Activated gamma-delta T cell treated with Interleukin-2 at 50 U/mL for 16 hours (primary cell): ENCODE data around the gene HSF5.

ENCODE experiments used
- DNase-seq: peaks from one replicate; pipeline ENCODE4 v3.0.0-alpha.2; 2020

The HSF5 gene

DNA sequence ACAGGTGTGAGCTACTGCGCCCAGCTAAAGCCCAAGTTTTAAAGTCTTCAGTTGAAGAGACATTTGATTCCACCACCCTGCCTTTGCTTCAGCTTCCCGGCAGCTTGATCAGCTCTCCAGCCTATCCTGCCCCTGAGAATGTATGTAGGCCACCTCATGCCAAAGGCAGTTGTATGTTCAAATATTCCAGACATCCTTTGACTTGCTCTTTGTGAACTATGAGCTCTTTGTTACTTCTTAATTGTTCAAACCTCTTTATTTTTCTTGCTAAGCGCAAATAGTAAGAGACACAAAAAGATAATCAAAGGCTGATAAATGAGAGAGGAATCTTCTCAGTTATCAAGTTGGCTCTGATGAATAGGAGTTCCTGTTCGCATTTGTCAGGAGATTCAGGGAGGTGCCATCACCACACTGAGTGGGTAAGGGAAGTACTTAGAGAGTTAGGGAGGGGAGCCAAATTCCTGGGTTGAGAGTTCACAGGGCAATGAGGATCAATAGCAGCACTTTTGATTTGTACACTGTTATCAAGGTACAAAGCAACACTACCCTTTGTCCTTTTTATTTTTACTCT, 104.2 kb downstream of the HSF5 start:
- DNase-seq, result no peak

DNA sequence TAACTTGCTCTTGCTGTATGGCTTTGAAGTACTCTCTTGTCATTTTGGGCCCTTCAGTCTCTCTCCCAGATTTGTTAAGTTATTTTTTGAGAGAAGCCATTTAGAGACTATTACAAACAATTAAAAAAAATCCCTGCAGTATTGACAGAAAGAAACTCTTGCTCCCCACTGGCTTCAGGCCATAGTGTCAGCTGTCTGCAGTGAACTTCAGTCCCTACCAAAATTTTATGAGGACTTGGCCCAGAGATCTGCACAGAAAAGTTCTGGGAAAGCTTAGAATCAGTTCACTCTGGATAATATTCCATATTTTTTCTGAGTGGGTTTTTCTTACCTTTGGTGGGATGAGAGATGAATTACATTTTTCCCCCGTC, 105.4 kb downstream of the HSF5 start:
- DNase-seq, result no peak

DNA sequence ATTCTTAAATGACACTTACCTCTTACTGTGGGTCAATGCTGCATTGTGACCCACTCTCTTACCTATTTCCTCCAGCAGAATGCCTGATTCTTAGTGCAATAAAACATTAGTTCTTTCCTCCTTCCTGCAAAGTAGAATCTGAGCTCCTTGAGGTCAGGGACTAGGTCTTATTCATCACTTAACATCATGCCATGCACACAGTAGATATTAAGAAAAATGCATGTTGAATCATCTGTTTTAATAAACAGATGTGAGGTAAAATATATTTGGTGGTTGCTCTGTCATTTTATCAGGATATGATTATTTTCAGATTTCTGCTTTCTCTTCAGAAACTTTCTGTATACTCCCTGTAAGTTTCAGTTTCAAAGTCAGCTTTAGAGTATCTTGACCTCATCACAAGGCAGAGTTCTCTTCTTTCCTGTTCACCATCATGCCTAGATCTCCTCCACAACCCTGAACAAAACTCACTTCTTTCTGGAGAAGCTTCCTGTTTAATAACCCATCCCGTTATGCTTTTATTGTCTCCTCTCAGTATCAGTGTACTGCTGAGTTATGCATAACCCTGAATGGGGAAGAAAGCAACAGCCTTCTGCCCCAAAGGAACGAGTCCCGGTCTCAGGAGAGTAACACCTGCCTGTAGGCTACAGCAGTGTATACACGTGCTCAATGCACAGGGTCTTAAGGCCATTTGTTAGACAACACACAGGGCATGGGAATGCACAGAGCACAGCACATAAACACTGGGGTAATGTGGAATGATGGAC, 105.9 kb downstream of the HSF5 start:
- no peak for DNase-seq

DNA sequence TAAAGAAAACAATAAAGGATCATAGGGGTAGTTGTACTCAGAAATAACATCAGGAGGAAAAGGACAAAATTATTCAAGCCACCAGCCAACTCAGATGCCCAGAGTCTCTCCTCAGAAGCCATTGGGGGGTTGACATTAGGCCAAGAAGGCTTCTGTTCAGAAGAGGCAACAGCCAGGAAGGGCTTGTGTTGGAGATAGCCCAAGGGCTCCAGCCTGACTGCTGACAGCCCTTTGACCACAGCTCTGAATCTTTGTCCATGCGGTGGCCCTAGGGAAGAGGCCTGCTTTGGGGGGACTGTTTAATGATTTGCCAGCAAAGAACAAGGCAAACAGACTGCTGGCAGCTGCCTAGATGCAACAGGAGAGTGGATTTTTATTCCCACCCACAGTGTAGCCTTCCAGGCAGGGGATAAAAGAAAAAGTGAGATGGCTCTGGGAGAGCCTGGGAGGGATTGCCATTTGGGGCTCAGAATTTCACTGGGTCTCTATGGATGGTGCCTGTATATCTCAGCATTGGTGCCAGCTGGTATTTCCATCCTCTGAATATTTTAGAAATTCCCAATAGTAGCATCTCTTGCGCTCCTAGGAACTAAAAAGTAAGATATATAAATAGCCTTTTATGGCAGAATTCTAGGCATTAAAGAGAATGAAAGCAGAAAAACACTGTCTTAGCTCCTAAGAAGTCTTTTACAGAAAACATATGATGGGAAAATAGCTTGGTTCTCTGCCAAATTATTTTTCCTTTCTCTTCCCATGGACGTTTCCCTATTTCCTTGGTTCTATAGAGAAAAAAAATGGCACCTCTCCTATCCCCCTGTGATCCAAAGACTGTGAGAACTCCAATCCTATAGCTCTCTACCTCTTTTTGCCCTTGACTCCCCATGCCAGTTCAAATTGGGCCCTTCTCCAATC, 106.8 kb downstream of the HSF5 start:
- no peak for DNase-seq

DNA sequence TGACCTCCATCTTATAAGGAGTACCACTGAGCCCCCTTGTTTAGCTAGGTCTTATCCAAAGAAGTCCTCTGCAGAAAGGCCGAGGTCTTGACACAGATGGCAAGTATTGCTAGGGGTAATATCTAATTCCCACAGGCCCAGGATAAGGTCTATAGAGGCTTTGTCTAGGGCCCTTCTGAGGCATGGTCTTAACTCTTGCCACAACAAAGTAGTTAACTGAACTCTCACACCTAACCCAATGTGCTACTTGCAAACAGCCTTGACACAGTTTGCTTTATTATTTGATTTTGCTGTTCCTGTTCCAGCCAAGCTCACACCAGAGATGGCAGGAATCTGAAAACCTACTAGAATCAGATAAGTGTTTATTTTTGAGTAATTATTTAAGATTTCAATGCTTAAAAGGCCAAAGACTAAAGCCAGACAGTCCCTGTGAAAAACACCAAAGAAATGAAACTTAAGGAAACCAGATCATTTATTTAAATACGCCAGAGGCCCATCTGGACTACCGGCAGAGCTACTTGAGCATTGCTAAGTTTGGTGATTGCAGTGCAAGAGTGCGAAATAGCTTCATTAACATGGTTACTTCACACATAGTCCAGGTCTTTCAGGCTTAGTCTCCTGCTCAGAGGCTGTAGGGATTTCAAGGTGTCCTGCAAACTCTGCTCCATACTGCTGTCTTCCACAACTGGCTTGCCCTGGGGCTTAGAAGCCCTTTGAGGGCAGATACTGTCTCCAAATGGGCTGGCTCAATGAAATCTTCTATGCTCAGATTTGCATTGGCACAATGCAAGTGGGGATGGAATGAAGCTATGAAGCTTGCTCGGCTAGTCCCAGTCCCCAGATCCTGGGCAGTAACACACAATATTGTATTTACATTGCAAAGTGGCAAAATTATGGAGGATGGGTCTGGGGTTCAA, 107.7 kb downstream of the HSF5 start:
- DNase-seq, result no peak

DNA sequence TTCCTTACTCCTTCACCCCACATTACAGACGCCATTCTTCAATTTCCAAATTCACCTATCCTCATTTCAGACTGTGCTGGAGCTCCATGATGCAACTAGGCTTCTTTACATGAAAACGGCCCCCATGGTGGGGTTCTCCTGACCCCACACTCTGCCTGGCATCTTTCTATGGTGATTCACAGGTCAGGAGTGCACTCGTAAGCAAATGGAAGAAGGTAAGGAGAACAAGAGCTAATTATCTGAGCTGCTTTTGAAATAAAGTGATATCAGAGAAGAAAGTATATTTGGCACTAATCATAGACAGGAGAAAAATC, 108.7 kb downstream of the HSF5 start:
- no peak for DNase-seq

DNA sequence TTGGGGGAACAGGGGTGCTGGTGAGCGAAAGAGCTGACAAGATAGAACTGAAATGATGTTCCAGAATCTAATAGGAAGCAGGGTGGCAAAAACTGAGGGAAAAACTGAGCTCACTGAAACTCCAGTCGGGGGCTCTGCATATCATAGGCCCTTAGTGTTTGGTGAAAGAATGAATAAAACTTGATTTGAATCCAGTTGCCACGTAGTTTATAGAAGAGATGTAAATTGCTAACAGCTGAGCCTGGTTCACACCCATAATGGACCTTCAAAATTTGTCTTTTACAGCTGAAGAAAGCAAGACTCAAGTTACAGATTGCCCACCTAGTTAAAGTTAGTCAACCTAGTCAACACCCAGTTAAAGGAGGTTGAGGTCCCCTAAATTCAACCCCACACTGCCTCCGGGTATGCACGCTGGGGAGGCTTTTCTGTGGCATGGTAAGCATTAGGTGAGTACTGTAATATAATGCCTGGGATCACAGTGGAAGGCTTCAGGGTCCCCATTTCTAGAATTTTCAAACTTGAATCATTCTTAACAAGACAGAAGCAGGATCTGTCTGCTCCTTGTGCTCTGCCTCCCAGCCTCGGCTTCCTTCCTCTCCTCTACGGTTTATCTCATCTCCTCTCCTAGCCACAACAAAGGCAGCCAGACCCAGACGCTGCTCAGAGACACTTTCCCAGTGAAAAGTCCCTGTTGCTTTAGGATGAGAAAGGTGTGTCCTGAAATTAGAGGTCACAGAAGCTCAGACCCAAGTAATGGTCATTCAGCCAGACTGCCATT, 109.3 kb downstream of the HSF5 start:
- DNase-seq, result no peak

DNA sequence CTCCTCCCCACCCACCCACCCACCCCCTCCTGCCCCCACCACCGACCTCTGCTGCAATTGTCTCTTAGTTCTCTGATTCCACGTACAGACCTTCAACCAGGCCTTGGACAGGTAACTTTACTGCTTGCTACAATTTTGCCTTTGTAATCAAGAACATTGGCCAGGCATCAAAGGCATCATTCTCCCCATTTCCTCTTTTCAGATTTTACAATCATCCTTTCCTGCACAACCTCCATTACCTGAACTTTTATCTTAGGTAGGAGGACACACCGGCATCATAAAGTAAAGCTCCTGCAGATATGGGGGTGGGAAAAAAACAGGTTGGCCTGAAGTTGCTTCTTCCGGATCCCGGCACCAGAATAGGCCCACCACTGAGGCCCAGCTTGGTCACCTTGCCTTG, 110.5 kb downstream of the HSF5 start:
- no peak for DNase-seq

DNA sequence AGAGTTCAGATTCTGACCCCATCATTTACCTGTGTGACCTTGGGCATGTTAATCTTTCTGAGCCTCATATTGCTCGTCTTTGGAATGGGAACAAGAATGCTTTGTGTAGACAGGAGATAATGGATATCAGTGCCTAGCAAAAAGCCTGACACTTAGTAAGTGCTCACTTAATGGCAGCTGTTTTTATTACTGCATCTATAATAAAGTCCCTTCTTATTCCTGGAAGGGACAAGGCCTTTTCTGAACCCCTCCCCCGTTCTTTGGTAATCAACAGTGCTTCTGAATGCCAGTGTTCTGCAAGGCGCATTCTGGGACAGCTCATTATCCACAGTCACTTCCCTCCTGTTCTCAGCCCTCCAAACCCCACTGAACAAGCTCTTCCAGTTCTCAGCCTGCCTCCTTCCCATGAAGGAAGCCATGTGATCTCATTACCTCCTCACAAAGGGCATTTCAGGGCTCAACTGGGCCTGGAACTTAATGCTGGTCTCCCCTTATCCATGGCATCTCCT, 111.1 kb downstream of the HSF5 start:
- DNase-seq, result no peak

DNA sequence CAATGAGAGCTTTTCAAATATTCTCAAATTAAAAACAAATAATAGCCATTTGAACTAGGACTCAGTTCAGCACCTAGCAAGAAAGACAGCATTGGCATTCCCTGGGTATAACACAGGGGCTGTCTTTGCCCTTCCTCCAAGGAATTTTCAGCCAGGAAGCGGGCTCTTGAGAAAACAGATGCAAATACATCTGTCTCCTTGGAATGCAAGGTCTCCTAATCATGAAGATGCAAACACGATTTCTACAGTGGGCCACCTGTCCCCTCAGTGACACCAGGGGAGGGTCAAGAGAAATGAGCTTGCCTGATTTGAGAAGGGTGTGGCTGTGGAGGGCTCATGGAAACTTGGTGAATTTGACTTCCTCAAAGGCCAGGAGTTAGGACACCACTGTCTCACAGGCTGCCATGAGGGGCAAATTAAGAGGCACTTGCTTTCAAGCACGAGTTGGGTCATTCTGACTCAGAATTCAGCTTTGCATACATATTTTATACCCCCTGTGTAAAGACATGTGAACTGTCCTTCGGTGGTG, 111.7 kb downstream of the HSF5 start:
- no peak for DNase-seq

DNA sequence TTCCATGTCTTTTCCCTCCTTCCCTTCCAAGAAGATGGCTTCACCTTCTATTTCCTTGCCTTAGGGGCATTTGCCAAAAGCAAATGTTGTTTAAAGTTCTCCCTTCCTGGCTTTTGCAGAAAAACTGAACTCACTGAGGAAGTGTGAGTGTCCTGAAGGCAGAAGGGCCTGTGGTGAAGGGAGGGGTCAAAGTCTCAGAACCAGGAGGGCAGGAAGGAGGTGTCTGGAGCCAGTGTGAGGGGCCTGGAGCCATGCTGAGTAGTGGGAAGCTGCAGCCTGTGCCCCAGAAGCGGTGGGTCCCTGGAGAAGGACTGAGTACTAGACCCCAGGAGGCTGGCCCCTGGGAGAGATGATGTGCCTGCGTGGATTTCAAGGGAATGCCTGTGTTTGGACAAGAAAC, 112.4 kb downstream of the HSF5 start:
- DNase-seq, result no peak

DNA sequence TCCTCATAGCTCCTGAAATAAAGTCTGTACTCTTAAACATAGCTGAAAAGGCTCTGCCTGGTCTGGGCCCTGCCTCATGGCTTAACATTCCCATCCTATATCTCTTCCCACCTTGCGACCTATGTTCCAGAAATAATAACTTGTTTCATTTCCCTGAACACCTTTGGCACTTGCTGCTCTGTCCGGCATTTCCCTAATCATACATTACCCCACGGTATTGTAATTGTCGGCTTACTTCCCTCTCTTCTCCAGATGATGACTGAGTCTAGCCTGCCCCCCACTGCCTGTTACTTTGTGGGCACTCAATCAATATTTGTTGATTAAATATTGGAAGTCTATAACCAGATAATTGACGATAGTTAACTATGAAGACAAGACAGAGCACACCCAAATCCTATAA, 113.0 kb downstream of the HSF5 start:
- DNase-seq, result no peak

DNA sequence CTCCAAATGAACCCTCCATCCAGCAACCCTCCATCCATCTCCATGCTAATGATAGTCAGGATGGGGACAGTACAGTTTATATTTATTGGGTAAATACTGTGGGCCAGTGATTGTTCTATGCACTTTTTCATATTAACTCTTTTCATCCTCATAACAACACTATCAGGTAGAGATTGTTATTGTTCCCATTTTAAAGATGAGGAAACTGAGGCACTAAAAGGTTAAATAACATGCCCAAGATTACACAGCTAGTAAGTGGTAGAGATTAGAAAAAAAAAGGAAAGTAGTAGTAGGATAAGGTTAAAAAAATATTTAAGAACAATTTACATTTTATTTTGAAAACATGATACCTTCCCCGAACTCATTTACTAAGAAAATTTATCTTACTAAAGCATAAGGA, 114.3 kb downstream of the HSF5 start:
- no peak for DNase-seq

DNA sequence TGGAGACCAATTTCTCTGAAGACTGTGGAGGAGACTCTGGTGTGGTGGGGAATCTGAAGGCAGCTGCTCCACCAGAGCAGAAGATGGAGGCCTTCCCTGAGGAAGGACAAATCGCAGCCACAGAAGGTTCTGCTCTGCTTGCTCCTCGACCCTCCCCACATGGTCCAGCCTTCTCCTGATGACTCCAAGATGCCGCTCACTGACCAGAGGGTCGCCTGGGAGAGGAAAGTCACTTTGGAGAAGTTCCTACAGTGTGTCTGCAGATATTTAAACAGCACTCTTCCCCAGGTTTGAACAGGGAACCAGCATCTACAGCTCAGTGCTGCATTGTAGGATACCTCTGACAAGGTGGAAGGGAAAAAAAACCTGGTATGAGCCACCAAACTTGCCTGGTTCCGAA, 115.2 kb downstream of the HSF5 start:
- DNase-seq, result no peak

DNA sequence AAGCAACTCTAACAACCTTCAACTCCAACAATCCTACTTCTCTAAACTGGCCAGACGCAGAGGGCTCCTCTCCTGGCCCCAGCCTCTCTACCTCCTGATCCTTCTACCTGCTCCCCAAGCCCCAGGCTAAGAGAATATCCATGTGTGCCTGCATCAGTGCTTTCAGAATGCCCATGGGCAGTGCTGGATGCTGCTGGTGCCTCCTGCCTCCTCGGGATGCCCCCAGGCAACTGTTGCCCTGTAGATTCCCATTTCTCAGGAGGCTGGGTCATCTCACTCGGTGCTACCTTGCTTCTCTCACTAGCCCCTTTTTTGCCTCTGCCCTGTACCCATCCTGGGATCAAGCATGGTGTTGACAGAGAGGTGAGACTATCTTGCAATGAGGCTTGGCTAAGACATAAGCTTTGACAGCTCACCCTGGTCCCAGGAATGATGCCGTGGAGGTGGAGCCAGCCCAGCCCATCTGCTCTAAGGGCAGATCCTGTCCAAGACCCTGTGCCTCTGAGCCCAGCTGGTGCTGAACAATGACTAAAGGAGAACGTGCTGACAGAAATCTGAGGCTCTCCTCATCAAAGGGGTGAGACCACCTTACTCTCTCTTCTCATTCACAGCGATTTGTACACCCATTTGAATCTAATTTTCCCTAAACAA, 116.8 kb downstream of the HSF5 start:
- no peak for DNase-seq

DNA sequence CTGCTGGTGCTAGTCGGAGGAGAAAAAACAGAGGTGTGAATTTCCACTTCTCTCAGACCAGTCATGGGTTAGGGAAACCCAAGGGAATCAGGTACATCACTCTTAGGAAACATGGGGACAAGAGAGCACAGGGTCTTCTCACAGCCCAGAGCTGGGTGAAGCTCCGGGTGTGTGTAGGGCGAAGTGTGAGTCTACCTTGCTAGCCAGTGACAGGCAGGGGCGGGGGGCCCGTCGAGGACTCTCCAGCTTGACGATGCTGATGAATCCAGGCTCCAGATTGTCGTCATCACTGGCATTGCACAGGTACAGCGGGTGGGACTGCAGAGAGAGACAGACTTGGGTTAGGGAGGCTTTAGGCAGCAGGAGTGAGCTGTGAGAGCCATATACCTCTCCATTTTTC, 117.5 kb downstream of the HSF5 start:
- no peak for DNase-seq

DNA sequence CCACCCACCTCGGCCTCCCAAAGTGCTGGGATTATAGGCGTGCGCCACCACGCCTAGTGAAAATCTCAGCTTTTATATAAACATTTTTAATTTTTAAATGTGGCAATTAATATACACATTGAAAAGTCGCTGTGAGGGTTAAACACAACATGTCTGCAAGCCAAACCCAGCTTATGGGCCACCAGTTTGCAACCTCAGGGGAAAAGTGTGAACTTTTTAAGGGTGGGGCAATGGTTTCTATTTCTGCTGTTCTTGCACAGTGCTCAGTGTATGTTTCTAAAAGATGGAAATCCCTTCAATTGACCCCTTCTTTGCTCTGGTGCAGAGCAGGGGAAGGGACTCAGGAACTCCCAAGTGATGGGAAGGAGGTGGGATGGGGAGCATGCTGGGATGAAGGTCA, 117.9 kb downstream of the HSF5 start:
- no peak for DNase-seq
